ENCODE data around the gene MRFAP1L1.
"Not testable (repeated sequence)": the region's sequence is repeated elsewhere in the genome, so short reads cannot be mapped to it uniquely, and the experiment has no call there.

MRFAP1L1 gene

DNA sequence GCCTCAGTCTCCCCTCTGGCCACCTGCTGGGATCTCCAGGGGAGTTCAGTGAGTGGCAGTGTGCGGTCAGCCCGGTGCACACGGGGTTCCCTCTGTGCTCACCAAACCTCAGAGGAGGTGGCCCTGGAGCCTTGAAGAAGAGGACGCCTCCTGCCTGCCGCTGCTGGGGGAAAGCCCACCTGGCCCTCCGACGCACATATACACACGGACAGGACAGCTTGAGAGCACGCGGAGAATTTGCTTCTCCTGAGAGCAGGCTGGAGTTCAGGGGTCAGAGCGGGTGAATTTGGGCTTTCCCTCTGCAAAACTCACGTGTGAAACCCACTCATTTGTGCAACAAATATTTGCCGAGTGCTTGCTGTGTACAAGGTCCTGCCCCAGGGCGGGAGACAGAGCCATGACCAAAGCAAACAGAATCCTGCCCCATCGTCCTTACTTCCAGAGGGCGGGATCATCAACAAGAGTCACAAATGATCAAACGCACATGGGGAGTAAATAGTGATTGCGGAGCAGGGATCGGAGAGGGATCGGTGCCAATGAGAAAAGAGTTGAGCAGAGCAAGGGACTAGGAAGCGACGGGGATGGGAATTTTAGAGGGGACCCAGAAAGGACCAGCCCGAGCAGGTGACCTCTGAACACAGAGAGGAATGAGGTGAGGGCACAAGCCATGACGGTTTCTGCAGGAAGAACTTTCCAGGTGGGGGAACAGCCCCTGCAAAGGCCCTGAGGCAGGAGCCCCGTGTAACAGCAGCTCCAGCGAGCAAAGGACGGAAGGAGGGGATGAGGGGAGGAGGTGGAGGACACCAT, 23.9 kb upstream of the MRFAP1L1 start:
- DNase-seq: no peak

DNA sequence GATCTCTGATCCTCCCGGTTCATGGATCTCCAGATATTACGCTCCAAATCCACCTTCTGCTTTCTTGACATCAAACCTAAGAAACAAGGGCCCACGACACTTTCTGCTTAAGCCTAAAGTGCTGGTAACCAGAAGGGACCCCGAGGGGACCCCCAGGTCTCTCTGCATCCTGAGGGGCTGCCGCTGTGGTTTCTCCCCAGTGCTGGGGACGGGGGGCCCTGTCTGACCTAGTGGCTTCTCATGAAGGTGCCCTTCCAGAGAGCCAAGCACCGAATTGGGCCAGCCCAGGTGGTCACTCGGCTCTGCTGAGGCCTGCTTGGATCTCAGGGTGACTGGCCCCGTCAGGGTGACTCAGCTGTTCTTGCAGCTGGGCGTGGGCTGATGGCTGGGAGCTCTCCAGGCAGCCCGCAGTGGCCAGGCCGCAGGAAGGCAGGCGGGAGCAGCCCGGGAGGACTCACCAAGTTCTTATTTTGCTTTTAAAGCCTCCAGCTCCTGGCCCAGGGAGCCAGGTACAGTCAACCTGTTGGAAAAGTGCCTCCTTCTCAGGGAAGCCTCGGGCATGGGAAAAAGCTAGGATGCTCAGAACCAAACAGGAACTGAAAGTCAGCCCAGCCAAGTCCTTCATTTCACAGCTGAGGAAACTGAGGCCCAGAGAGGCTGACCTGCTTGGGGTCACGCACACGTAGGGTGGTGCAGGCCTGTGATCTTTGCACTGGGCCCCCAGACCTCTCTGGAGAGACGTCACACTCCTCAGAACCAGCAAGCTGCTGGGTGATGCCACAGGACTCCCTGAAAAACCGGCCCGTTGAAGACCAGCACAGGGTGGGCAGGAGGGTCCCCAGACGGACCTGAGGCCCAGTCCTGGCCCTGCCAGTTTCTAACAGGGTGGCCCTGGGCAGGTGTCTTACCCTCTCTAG, 23.0 kb upstream of the MRFAP1L1 start:
- no peak for DNase-seq

DNA sequence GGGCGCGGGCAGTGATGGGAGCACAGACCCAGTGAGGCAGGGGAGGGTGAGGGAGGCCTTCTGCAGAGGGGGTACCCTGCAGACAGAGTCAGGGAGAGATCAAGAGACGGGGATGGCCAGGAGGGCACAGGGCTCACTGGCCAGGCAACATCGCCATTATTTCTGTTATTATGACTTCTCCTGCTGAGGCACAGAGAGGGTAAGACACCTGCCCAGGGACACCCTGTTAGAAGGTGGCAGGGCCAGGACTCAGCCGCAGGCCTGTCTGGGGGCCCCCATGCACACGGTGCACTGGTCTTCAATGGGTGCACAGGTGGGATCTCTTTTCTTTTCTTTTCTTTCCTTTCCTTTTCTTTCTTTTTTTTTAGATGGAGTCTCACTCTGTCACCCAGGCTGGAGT, 22.1 kb upstream of the MRFAP1L1 start:
- no peak for DNase-seq

DNA sequence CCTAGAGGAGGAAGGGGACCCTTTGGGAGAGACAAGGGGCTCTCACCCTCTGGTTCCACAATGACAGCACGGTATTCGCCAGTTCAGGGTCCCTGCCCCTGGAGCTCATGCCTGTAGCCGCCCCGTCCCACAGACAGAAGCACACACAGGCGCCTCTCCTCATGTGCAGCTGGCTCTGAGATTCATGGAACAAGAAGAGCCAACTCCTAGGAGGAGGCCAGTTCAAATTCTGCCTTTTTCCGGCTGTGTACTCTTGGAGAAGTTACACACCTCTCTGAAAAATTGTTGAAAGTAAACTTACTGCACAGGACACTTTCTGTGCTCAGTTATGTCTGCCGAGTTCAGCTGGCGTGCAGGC, 21.6 kb upstream of the MRFAP1L1 start:
- no peak for DNase-seq

DNA sequence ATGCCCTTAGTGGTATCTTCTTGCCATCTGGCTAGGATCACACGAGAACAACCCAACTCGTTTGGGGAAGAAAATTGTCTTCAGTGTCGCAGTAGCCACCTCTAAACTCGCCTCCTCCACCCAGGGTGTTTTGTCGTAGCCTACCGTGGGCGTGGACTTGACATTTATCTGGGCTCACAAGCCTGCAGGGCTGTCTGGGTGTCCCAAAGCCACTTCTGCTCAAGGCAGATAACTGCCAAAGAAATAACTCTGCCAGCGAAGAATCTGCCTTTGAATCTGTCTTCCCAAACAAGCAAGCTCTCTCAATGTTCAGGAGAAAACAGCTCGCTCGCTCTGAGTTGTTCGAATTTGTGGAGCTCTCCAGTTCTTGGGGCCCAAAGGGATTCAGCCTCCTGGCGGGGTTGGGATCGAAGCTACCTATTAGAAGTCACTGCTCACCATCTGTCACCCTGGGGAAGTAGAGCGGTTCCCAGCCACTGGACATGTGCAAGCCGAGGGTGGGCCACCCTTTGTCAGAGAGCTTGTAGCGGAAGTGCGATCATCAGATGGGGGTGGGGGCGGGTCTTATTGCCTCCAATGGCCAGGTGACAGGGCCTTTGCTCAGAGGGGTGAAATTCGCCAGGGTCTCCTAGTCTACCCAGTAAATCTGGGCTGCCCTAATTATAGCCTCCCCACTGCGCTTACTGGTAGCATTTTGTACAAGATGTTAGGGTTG, 21.1 kb upstream of the MRFAP1L1 start:
- no peak for DNase-seq

DNA sequence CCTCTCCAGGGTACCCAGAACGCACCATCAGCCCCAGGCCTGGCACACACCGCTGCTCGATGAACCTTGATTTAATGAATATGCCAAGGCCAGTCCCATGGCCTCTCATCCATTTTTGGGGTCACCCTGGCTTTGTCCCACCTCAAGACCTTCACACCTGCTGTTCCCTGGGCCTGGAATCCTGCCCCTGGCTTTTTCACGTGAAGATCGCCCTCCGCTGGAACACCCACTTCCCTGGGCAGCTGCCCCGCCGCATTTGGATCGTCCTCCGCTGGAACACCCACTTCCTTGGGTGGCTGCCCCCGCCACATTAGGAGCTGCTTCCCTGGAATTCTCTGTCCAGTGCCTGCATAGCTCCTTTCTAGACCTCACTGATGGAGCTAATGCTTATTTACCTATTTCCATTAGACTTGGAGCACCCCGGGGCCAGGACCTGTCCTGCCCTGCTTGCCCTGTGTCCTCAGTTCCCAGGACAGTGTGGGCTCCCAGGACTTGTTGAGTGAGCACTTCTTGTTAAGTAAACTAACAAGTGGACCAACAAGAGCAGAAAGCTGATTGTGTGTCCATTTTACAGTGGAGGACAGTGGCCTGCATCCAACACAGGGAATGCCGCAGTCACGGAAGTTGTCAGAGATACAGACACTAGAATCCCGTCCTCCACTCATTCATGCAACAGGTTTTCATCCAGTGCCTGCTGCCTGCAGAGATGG, 18.8 kb upstream of the MRFAP1L1 start:
- DNase-seq: no peak

DNA sequence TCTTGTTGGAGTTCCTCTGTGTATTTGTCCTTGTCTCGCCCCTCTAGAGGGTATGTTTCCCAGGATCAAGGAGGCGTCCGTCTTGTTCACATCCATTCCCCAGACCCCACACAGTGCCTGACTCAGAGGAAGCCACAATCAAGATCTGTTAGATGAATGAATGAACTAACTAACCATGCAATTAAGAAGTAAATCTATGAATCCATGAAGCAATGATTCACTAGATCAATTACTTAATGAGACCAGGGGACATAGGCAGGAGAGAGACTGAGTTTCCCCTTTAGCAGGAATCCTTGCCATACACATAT, 18.2 kb upstream of the MRFAP1L1 start:
- no peak for DNase-seq

DNA sequence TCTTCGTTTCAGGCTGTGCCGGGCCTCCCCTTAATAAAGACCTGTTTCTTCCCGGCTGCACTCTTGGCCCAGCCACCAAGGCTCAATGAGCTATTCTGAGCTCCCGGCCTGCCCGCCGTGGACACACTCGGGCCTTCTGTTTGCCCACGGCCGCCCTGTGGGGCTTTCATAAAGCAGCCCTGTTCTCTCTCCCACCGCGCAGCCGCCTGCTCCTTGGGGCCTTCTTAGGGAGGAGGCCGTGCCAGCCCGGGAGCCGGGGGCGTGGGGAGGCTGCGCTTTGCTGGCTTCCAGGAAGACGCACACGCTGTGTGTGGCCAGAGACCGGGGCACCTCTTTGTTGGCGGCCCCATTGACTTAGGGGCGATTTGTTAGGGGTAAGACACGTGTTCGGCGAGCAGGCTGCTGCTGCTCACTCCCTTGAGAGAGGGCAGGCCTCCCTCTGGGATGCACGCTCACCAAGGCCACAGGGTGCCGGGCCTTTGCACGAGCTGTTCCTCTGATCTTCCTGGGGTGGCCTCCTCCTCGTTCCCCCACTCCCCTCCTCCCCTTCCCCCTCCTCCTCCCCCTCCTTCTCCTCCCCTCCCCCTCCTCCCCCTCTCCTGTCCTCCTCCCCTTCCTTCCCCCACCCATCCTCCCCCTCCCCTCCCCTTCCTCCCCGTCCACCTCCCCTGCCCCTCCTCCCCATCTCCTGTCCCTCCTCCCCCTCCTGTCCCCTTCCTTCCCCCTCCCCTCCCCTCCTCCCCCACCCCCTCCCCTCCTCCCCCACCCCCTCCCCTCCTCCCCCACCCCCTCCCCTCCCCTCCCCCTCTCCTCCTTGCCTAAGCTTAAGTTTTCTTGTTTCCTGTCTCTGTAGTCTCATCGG, 17.6 kb upstream of the MRFAP1L1 start:
- peak; percentile 68 for DNase-seq

DNA sequence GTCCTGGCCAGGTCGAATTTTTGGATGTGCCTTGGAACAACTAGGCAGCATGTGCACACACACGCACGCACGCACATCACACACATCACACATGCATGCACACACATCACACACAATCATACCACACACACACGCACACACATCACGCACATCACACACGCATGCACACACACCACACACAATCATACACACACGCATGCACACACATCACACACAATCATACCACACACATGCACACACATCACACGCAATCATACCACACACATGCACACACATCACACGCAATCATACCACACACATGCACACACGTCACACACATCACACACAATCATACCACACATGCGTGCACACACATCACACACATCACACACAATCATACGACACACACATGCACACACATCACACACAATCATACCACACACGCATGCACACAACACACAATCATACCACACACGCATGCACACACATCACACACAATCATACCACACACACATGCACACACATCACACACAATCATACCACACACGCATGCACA, 15.8 kb upstream of the MRFAP1L1 start:
- not testable (repeated sequence) for DNase-seq

DNA sequence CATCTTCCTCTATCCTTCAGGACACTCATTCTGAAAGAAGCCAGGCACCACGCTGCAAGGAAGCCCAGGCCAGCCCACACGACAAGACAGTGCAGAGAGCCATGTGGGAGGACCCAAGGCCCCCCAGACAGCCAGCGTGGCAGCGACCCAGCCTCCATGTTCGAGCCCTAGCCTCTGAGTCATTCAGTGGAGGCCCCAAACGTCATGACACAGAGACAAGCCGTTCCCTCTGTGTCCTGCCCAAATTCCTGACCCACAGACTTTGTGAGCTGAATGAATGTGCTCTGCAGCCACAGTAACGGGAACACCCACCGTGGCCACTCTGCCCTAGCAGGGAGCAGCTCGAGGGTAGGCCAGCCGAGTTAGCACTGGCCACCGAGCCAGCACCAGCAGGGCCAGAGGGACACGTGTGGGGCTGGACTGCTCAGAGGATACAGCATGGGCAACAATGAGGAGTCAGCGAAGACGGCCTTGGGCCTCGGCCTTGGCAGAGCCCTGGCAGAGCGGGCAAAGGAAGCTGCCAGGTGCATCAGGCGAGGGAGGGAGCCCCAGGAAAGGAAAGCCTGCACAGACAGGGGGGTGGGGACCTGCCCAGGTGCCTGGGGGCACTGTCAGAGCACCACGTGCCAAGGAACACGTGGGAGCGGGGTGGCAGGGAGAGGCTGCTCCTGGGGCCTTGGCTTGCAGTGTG, 14.9 kb upstream of the MRFAP1L1 start:
- DNase-seq: no peak

DNA sequence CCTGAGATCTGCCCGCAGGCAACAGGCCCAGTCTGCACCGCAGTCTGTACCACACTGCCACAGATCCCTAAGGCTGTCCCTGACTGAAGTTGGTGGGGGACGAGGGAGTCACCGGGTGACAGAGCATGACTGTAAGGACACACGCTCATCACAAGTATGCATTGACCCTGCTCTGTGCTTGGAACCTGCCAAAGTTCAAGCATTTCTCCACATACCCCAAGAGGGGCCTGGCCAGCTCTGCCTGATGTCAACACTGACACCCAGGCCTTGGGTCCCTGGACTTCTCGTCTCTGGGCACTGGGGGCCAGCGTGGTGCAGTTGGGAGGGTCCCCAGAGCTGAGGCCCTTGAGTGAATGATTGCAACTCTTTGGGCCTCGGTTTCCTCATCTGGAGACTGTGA, 14.2 kb upstream of the MRFAP1L1 start:
- DNase-seq: no peak

DNA sequence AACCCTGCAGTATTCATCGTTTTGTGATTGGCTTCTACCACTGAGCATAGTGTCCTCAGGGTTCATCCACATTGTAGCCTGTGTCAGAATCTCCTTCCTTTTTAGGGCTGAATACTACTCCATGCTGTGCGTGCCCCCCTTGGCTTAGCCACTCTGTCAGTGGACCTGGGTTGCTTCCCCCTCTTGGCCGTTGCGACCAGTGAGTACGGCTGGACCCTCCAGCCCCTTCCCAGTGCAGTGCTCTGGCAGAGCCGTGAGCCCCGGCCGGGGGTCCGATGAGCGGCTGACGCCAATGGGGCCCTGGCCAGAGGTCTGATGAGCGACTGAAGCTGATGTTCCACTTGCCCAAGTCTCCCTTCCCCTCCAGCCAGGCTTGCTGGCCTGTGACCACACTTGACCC, 13.2 kb upstream of the MRFAP1L1 start:
- DNase-seq: no peak

DNA sequence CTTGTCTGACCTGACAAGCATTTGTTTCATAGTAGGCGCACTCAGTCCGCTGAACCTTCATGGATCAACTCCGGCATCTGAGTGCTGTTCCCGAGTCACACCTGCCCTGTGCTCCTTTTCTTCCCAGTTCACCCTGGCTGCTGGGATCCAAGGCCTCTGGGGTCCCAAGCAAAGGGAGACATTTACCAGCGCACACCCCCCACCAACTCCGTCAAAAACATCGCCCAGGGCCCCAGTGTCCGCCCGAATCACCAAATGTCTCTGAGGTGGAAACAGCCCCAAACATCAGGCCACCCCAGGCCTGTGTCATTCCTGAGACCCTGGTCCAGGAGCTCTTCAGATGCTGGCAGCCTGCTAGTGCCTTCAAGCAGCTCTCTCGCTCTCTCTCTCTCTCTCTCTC, 11.5 kb upstream of the MRFAP1L1 start:
- no peak for DNase-seq

DNA sequence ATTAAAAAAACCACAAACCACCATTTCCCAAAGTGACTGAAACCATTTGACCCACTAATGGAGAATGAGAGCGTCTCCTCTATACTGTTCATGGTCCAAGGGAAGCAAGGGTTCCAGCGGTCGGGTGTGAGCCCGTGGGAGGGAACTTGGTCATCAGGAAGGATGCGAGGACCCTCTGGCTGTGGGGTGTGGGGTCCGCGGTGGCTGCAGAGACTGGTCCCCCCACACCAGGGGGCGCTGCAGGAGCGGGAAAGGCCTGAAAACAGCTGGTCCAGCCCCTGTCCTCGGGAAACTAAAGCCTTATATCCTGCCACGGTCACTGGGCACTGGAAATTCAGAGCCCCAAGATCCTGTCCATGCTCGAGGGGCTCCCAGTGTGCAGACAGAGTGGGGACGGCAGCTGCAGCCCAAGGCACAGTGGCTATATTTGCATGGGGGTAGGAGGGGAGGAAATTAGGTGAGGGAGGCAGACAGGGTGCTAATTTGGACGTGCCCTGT, 10.6 kb upstream of the MRFAP1L1 start:
- peak; percentile 90 for DNase-seq

DNA sequence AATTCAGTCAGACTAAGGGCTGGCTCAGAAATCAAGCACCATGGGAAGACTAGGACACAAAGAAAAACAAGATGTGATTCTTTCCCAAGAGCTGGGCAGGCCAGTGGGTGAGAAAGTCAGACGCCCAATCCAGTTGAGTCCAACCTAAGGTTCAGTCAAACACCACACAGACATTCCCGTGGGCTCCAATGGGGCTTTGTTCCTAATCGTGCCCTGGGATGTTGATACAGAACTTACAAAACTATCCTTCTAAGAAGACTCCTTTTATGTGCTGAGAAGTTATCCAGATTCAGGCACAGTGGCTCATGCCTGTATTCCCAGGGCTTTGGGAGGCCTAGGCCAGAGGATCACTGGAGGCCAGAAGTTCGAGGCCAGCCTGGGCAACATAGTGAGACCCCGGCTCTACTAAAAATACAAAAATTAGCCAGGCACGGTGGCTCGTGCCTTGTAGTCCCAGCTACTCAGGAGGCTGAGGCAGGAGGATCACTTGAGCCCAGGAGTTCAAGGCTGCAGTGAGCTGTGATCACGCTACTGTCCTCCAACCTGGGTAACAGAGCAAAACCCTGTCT, 10.0 kb upstream of the MRFAP1L1 start:
- DNase-seq: no peak

DNA sequence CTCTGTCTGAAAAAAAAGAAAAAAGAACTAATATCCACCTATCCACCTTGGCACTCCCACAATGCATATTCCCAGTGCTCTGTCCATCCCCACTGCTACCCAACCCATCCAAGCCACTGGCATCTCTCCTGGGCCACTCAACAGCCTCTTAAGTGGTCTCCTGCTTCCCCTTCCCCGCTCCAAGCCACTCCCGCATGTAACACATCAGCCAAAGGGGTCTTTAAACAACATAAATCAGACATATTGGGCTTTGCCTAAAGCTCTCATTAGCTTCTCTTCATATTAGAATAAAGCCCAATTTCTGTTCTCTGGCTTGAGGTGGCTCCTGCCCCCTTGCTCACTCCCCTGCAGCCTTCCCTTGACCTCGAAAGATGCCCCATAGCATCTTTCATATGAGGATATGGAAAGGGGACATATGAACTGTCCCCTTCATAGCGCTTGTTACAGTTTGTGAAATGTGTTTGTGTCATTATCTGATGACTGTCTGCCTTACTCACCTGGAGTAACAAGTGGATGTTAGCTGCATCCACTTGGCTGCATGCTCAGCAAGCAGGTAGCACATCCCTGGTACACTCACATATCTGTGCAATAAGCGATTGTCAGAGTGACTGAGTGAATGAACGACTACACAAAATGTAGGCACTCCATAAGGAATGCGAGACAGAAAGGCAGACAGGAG, 9.4 kb upstream of the MRFAP1L1 start:
- DNase-seq: no peak

DNA sequence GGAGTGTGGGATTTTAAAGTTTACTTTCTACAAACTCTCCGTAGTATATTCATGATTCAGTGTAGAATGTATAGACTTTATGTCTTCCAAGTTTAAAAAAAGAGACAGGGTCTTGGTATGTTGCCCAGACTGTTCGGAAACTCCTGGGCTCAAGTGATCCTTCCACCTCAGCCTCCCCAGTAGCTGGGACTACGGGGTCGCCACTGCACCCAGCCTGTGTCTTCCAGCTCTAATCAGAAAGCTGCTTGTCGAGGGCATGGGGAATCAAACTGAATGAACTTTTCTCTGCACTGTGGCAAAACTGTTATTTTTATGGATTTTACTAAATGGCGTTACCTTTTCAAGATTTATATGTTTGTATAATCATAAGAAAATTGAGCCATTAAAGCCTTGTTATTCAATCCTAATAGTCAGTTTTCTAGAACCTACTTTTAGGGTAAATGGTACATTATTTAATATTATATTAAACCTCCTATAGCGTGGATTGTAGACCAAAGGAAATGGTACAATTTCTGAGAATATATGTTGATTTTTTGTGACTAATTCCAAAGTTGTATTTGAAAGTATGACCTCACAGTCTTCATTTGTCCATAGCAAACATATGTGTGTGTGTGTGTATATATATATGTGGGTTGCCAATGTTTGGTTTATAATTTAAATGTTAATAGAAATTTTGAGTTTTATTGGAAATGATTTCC, 7.4 kb upstream of the MRFAP1L1 start:
- no peak for DNase-seq

DNA sequence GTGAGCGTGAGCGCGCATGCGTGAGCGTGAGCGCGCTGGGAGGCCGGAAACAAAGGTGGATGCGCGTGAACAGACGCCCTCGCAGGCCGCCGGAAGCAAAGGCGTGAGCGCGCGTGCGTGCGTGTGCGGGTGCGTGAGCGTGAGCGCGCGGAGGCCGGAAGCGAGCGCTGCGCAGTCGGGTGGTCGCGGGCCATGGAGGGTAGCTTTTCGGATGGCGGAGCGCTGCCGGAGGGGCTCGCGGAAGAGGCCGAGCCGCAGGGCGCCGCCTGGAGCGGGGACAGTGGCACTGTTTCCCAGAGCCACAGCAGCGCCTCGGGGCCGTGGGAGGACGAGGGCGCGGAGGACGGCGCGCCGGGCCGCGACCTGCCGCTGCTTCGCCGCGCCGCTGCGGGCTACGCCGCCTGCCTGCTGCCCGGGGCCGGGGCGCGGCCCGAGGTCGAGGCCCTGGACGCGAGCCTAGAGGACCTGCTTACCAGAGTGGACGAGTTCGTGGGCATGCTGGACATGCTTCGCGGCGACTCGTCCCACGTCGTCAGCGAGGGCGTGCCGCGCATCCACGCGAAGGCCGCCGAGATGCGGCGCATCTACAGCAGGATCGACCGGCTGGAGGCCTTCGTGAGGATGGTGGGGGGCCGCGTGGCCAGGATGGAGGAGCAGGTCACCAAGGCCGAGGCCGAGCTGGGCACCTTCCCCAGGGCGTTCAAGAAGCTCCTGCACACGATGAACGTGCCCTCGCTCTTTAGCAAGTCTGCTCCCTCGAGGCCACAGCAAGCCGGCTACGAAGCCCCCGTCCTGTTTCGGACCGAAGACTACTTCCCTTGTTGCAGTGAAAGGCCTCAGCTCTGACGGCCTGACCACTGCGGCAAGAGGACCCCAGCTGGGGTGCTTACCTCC, 6.6 kb upstream of the MRFAP1L1 start, which contains the start of gene BLOC1S4:
Gene BLOC1S4 (plus strand): TSS at position 157 of the 894 bp plus-strand sequence. CDS start 36 bp downstream, at position 193.
- DNase-seq: peak; percentile 92
